PC-3 (cell line): ENCODE results near the gene TCEAL5.

ENCODE experiments used
- CTCF ChIP-seq: fragments of 300-600 bp; sonication (generic); conservative IDR thresholded peaks from 2 replicates; pipeline ENCODE4 v1.5.1; 2017; ENCODE audit warnings: antibody characterized with exemption, low read depth, mild to moderate bottlenecking, low read length
- EZH2 ChIP-seq: fragments of 300-600 bp; sonication (generic); IDR thresholded peaks from one replicate; pipeline ENCODE4 v1.6.1; 2017; ENCODE audit warnings: antibody characterized with exemption, mild to moderate bottlenecking, low read length; ENCODE audit not compliant: unreplicated experiment
- EZH2phosphoT487 ChIP-seq: fragments of 300-600 bp; sonication (generic); IDR thresholded peaks from 2 replicates; pipeline ENCODE4 v1.6.1; 2018; ENCODE audit warnings: mild to moderate bottlenecking, antibody characterized with exemption, low read length, borderline replicate concordance

DNA sequence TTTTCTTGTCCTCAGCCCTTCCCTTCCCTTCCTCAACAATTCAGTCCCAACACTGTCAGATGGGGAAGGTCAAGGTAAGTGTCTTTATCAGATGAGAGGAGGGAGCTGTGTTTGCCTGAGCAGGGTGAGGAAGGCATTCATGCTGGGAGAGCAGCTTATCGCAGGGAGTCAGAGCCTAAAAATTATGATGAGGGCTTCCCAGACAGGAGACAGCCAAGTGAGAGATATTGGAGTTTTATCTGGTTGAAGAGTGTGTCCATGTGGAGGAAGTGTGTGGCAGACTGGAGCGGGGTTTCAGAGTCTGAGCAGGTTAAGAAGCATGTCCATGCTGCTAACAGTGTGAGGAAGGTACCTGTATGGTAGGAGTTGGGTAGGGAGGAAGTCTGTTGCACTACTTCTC is 43.3 kb downstream of the TCEAL5 start:
- TF ChIP-seq EZH2 (no peak), EZH2phosphoT487 (no peak), CTCF (no peak)
